DMS153 (cell line): Measurements from ENCODE around the gene GLYATL1.

Source experiments
- DNase-seq: peaks from one replicate; lab custom pipeline; 2025; lab: John Stamatoyannopoulos, UW

GLYATL1 gene

GRCh38 chr11:58926695-58927094, 12.6 kb upstream of the GLYATL1 start:
- no peak for DNase-seq

- DNase-seq, result peak; percentile 49
These were observed 11.7 kb upstream of the GLYATL1 start for GRCh38 chr11:58927393-58928106.

GRCh38 chr11:58928107-58928499, 11.2 kb upstream of the GLYATL1 start:
- DNase-seq, result no peak

- DNase-seq, result peak; percentile 61
These were observed 10.6 kb upstream of the GLYATL1 start for GRCh38 chr11:58928691-58929090.

- no peak for DNase-seq
These were observed 8.4 kb upstream of the GLYATL1 start for GRCh38 chr11:58930926-58931325.

GRCh38 chr11:58933661-58934060, 5.6 kb upstream of the GLYATL1 start:
- no peak for DNase-seq

- DNase-seq, result no peak
These were observed 4.3 kb upstream of the GLYATL1 start for GRCh38 chr11:58934945-58935513.

GRCh38 chr11:58938398-58938797, 890 bp upstream of the GLYATL1 start:
- no peak for DNase-seq

GRCh38 chr11:58940028-58940427, 740 bp downstream of the GLYATL1 start:
- no peak for DNase-seq

GRCh38 chr11:58941838-58942237, 2.5 kb downstream of the GLYATL1 start:
- no peak for DNase-seq

- no peak for DNase-seq
These were observed 6.4 kb downstream of the GLYATL1 start for GRCh38 chr11:58945663-58946062.

GRCh38 chr11:58949184-58949583, 9.9 kb downstream of the GLYATL1 start:
- DNase-seq, result no peak

- no peak for DNase-seq
These were observed 18.6 kb downstream of the GLYATL1 start for GRCh38 chr11:58957922-58958321.

- DNase-seq, result no peak
These were observed 19.2 kb downstream of the GLYATL1 start for GRCh38 chr11:58958500-58958899.

GRCh38 chr11:58963551-58964104, 24.3 kb downstream of the GLYATL1 start:
- no peak for DNase-seq

GRCh38 chr11:58965246-58965985, 26.1 kb downstream of the GLYATL1 start:
- no peak for DNase-seq

GRCh38 chr11:58968251-58968711, 29.0 kb downstream of the GLYATL1 start:
- DNase-seq, result no peak

GRCh38 chr11:58977470-58977869, 38.2 kb downstream of the GLYATL1 start:
- no peak for DNase-seq

- DNase-seq, result no peak
These were observed 39.9 kb downstream of the GLYATL1 start for GRCh38 chr11:58979222-58979621.

- no peak for DNase-seq
These were observed 41.0 kb downstream of the GLYATL1 start for GRCh38 chr11:58980159-58980843.

GRCh38 chr11:58992489-58992888, 53.2 kb downstream of the GLYATL1 start:
- DNase-seq, result no peak

GRCh38 chr11:58994171-58994570, 54.9 kb downstream of the GLYATL1 start:
- no peak for DNase-seq
